ENCODE results near the gene PTPRK. TPM values are rescaled to one million over a fixed set of nuclear protein-coding genes. Genes with fewer than 3 reads are reported as not detected.

PTPRK gene
- total and polyA plus RNA-seq, 7 donors, result 6.0 to 51.3 (median 46.7) TPM

GRCh38 chr6:128162423-128162822, 358.0 kb downstream of the PTPRK start:
- no peaks in the 10 kb centered on the region for H3K9me3 ChIP-seq
- H3K4me3 ChIP-seq, result no peak overlapping the region
- no peak overlapping the region for H3K27ac ChIP-seq
- TF ChIP-seq POLR2AphosphoS5 (IDR thresholded peaks at IDR 0.05) (no peak), CTCF (IDR thresholded peaks at IDR 0.05) (no peak), POLR2A (IDR thresholded peaks at IDR 0.05) (no peak), EP300 (IDR thresholded peaks at IDR 0.05) (no peak)
- WGBS, 2 donors, result 92 to 97% methylated on average over 2 of the region's 2 CpGs
- no peaks in the 10 kb centered on the region for H3K27me3 ChIP-seq
- DNase-seq, result no peak
- no peaks in the 10 kb centered on the region for H3K4me1 ChIP-seq
- intact Hi-C loops (cut with DNase I), result no loop called here
- H3K36me3 ChIP-seq, result no peaks in the 10 kb centered on the region

- no peaks in the 10 kb centered on the region for H3K27me3 ChIP-seq
- H3K4me3 ChIP-seq, result no peak overlapping the region
- no peak for DNase-seq
- 59 to 82% methylated on average over 1 of the region's 1 CpG for WGBS, 2 donors
- TF ChIP-seq POLR2A (IDR thresholded peaks at IDR 0.05), result no peak
- TF ChIP-seq EP300 (IDR thresholded peaks at IDR 0.05), result no peak
- no peak for TF ChIP-seq POLR2AphosphoS5 (IDR thresholded peaks at IDR 0.05)
- TF ChIP-seq CTCF (IDR thresholded peaks at IDR 0.05), result no peak
- no peaks in the 10 kb centered on the region for H3K9me3 ChIP-seq
- intact Hi-C loops (cut with DNase I), result no loop called here
- H3K36me3 ChIP-seq, result no peaks in the 10 kb centered on the region
- H3K27ac ChIP-seq, result no peak overlapping the region
- H3K4me1 ChIP-seq, result no peaks in the 10 kb centered on the region
These were observed 358.6 kb downstream of the PTPRK start for GRCh38 chr6:128161839-128162238.

GRCh38 chr6:128161263-128161662, 359.1 kb downstream of the PTPRK start:
- intact Hi-C loops (cut with DNase I), result no loop called here
- TF ChIP-seq CTCF (IDR thresholded peaks at IDR 0.05) (no peak), EP300 (IDR thresholded peaks at IDR 0.05) (no peak), POLR2AphosphoS5 (IDR thresholded peaks at IDR 0.05) (no peak), POLR2A (IDR thresholded peaks at IDR 0.05) (no peak)
- Histone ChIP-seq H3K27me3 (no peaks in the 10 kb centered on the region), H3K9me3 (no peaks in the 10 kb centered on the region), H3K4me3 (no peak overlapping the region), H3K4me1 (no peaks in the 10 kb centered on the region), H3K36me3 (no peaks in the 10 kb centered on the region), H3K27ac (no peak overlapping the region)
- DNase-seq, result no peak
- 60 to 86% methylated on average over 1 of the region's 1 CpG for WGBS, 2 donors

- no peak overlapping the region for H3K4me3 ChIP-seq
- H3K9me3 ChIP-seq, result no peaks in the 10 kb centered on the region
- no peak for DNase-seq
- 51 to 78% methylated on average over 4 of the region's 4 CpGs for WGBS, 2 donors
- no peaks in the 10 kb centered on the region for H3K4me1 ChIP-seq
- no peak overlapping the region for H3K27ac ChIP-seq
- no peaks in the 10 kb centered on the region for H3K36me3 ChIP-seq
- intact Hi-C loops (cut with DNase I), result no loop called here
- no peaks in the 10 kb centered on the region for H3K27me3 ChIP-seq
- TF ChIP-seq POLR2A (IDR thresholded peaks at IDR 0.05) (no peak), POLR2AphosphoS5 (IDR thresholded peaks at IDR 0.05) (no peak), EP300 (IDR thresholded peaks at IDR 0.05) (no peak), CTCF (IDR thresholded peaks at IDR 0.05) (no peak)
These were observed 361.9 kb downstream of the PTPRK start for GRCh38 chr6:128158496-128158895.

Data from sigmoid colon (tissue), 7 donors.